Epithelial cell of proximal tubule (primary cell): ENCODE measurements around the gene ACSF2. TPM values are rescaled to one million over a fixed set of nuclear protein-coding genes. Genes with fewer than 3 reads are reported as not detected.
A peak's percentile ranks its signal among the peaks of the same experiment; 100 is the strongest.

ENCODE experiments used
- DNase-seq: peaks from one replicate; pipeline ENCODE4 v3.0.0-alpha.2; 2011; ENCODE audit warnings: low read depth
- H3K4me3 ChIP-seq: 2 replicates; pipeline ENCODE4 v1.5.1; 2011; ENCODE audit warnings: low read depth, mild to moderate bottlenecking, low read length
- total RNA-seq: library from RNA; depleted of rRNA; stranded (reverse); fragments of >200 nt; gene quantifications from 2 replicates; pipeline ENCODE4 v1.2.3, GENCODE V29; 2015
- TF ChIP-seq, protein P1 (sequence below): conservative IDR thresholded peaks from 2 replicates; pipeline ENCODE4 v1.5.1; 2012; ENCODE audit warnings: low read depth, mild to moderate bottlenecking, low read length

The ACSF2 gene
- total RNA-seq = 9.8 and 32.6 TPM in 2 replicates

GRCh38 chr17:50425682-50426471, at the start of gene ACSF2:
Gene ACSF2, plus strand, starts transcription at chr17:50426218. Its CDS starts 44 bp downstream, at chr17:50426262.
- H3K4me3 ChIP-seq = peak within 1 kb of the TSS; percentile 75
- TF ChIP-seq, protein P1, sequence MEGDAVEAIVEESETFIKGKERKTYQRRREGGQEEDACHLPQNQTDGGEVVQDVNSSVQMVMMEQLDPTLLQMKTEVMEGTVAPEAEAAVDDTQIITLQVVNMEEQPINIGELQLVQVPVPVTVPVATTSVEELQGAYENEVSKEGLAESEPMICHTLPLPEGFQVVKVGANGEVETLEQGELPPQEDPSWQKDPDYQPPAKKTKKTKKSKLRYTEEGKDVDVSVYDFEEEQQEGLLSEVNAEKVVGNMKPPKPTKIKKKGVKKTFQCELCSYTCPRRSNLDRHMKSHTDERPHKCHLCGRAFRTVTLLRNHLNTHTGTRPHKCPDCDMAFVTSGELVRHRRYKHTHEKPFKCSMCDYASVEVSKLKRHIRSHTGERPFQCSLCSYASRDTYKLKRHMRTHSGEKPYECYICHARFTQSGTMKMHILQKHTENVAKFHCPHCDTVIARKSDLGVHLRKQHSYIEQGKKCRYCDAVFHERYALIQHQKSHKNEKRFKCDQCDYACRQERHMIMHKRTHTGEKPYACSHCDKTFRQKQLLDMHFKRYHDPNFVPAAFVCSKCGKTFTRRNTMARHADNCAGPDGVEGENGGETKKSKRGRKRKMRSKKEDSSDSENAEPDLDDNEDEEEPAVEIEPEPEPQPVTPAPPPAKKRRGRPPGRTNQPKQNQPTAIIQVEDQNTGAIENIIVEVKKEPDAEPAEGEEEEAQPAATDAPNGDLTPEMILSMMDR = no peak
- DNase-seq = no peak

DNA sequence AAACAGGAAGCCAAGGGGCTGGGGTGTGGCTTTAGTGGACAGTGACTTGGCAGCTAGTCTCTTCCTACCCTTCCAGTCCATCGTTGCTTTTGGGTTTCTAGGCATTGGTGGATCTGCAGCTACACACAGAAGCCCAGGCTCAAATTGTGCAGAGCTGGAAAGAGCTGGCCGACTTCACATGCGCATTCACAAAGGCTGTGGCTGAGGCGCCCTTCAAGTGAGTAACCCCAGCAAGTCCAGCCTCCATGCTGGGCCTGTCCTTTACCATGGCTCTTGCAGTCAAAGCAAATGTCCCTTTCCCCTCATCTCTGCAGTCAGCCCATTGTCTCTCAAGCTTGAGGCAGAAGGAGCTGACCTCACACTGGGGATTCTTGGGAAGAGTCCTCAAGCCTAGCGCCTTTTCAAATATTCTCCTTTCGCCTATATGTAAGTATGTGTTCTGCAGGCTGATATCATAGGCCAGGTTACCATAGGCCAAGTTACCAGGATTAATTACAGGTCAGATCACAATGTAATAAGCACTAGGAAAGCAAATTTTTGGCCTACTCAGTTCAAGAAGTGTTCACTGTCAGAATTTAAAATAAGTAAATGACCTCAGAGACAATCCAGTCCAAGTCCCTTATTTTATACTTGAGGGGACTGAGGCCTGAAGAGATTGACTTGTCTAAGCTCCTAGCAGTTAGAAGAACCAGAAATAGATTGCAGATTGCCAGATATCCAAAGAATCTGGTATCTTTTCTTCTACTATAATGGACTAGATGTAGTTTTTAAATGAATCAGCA, 46.5 kb upstream of the ACSF2 start:
- TF ChIP-seq, protein P1 = no peak
- H3K4me3 ChIP-seq = no peak overlapping the region
- DNase-seq = no peak

GRCh38 chr17:50380369-50381259, 45.4 kb upstream of the ACSF2 start:
- DNase-seq = no peak
- H3K4me3 ChIP-seq = no peak overlapping the region
- TF ChIP-seq, protein P1 = peak; percentile 41

GRCh38 chr17:50381260-50381815, 44.7 kb upstream of the ACSF2 start:
- H3K4me3 ChIP-seq = no peak overlapping the region
- DNase-seq = no peak
- TF ChIP-seq, protein P1 = no peak

DNA sequence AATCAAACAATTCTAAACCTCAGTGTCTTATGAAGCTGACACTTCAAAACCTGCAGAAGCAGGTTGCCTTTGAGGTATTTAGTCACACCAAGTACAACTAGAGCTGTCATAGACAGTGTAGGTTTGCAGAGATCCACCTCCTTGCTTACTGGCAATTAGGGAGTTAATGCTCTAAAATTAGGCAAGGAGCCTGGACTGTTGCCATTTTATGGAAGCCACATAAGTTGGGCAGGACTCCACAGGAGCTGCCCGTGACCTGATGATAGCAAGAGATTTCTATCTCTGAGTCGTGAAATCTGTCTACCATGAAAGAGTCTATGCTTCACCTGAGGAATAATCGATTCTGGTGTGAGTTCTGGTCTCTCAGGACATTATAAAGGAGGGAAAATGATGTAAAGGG, 44.1 kb upstream of the ACSF2 start:
- no peak overlapping the region for H3K4me3 ChIP-seq
- no peak for DNase-seq
- TF ChIP-seq, protein P1 = no peak

- no peak for DNase-seq
- TF ChIP-seq, protein P1 = no peak
- H3K4me3 ChIP-seq = no peak overlapping the region
Measured at GRCh38 chr17:50382931-50383330, 43.1 kb upstream of the ACSF2 start.
